ENCODE data around the gene STAMBPL1. TPM values are rescaled to one million over a fixed set of nuclear protein-coding genes. Genes with fewer than 3 reads are reported as not detected.
"Not testable (repeated sequence)": the region's sequence is repeated elsewhere in the genome, so short reads cannot be mapped to it uniquely, and the experiment has no call there.

The STAMBPL1 gene
- total RNA-seq, 1 donor from 2014 or later, result 3.3 TPM

GRCh38 chr10:88927416-88927690, 47.3 kb downstream of the STAMBPL1 start:
- H3K4me1 Mint-ChIP-seq (ENCODE audit: unreplicated experiment), result peaks cover 13% of the 10 kb centered on the region
- TF ChIP-seq CTCF (IDR thresholded peaks at IDR 0.05; ENCODE audit: unreplicated experiment), result no peak
- no peaks in the 10 kb centered on the region for H3K36me3 Mint-ChIP-seq (ENCODE audit: low read depth, unreplicated experiment)
- no peaks in the 10 kb centered on the region for H3K9me3 Mint-ChIP-seq (ENCODE audit: unreplicated experiment)
- no peak for DNase-seq (ENCODE audit: low spot score)
- H3K4me3 Mint-ChIP-seq (ENCODE audit: unreplicated experiment), result no peak overlapping the region
- H3K27ac Mint-ChIP-seq (ENCODE audit: unreplicated experiment), result no peak overlapping the region
- no peaks in the 10 kb centered on the region for H3K27me3 Mint-ChIP-seq (ENCODE audit: unreplicated experiment)

GRCh38 chr10:88928254-88928653, 48.2 kb downstream of the STAMBPL1 start:
- no peak for TF ChIP-seq CTCF (IDR thresholded peaks at IDR 0.05; ENCODE audit: unreplicated experiment)
- Mint-ChIP-seq H3K4me3 (ENCODE audit: unreplicated experiment) (no peak overlapping the region), H3K36me3 (ENCODE audit: low read depth, unreplicated experiment) (no peaks in the 10 kb centered on the region), H3K27ac (ENCODE audit: unreplicated experiment) (no peak overlapping the region), H3K9me3 (ENCODE audit: unreplicated experiment) (no peaks in the 10 kb centered on the region), H3K27me3 (ENCODE audit: unreplicated experiment) (no peaks in the 10 kb centered on the region), H3K4me1 (ENCODE audit: unreplicated experiment) (peaks cover 13% of the 10 kb centered on the region)
- DNase-seq (ENCODE audit: low spot score), result no peak

GRCh38 chr10:88931548-88931947, 51.5 kb downstream of the STAMBPL1 start:
- no peaks in the 10 kb centered on the region for H3K4me1 Mint-ChIP-seq (ENCODE audit: unreplicated experiment)
- TF ChIP-seq CTCF (IDR thresholded peaks at IDR 0.05; ENCODE audit: unreplicated experiment), result no peak
- no peaks in the 10 kb centered on the region for H3K27me3 Mint-ChIP-seq (ENCODE audit: unreplicated experiment)
- H3K4me3 Mint-ChIP-seq (ENCODE audit: unreplicated experiment), result no peak overlapping the region
- no peak for DNase-seq (ENCODE audit: low spot score)
- H3K36me3 Mint-ChIP-seq (ENCODE audit: low read depth, unreplicated experiment), result peaks cover 4% of the 10 kb centered on the region
- no peak overlapping the region for H3K27ac Mint-ChIP-seq (ENCODE audit: unreplicated experiment)
- H3K9me3 Mint-ChIP-seq (ENCODE audit: unreplicated experiment), result no peaks in the 10 kb centered on the region

- not testable (repeated sequence) for H3K36me3 Mint-ChIP-seq (ENCODE audit: low read depth, unreplicated experiment); H3K4me1 Mint-ChIP-seq (ENCODE audit: unreplicated experiment); H3K9me3 Mint-ChIP-seq (ENCODE audit: unreplicated experiment); H3K27me3 Mint-ChIP-seq (ENCODE audit: unreplicated experiment); H3K27ac Mint-ChIP-seq (ENCODE audit: unreplicated experiment); H3K4me3 Mint-ChIP-seq (ENCODE audit: unreplicated experiment); DNase-seq (ENCODE audit: low spot score)
These were observed 52.0 kb downstream of the STAMBPL1 start for GRCh38 chr10:88932029-88932428.

GRCh38 chr10:88932539-88933256, 52.7 kb downstream of the STAMBPL1 start:
- DNase-seq (ENCODE audit: low spot score), result peak; percentile 23
- H3K4me1 Mint-ChIP-seq (ENCODE audit: unreplicated experiment), result no peaks in the 10 kb centered on the region
- H3K36me3 Mint-ChIP-seq (ENCODE audit: low read depth, unreplicated experiment), result peaks cover 4% of the 10 kb centered on the region
- H3K27me3 Mint-ChIP-seq (ENCODE audit: unreplicated experiment), result no peaks in the 10 kb centered on the region
- TF ChIP-seq CTCF (IDR thresholded peaks at IDR 0.05; ENCODE audit: unreplicated experiment), result peak; percentile 94
- no peak overlapping the region for H3K27ac Mint-ChIP-seq (ENCODE audit: unreplicated experiment)
- no peaks in the 10 kb centered on the region for H3K9me3 Mint-ChIP-seq (ENCODE audit: unreplicated experiment)
- H3K4me3 Mint-ChIP-seq (ENCODE audit: unreplicated experiment), result no peak overlapping the region
